ENCODE results near the gene ASCL5.

Gene ASCL5

GRCh38 chr1:201094832-201095231 lies 32.2 kb downstream of the ASCL5 start:
- WGBS, 2 experiments (ENCODE audit: insufficient coverage in 2 of 2), result 80 to 100% methylated on average over 1 of the region's 4 CpGs
- H3K27ac ChIP-seq (ENCODE audit: low read depth, low read length, severe bottlenecking), result no peak overlapping the region
- no peaks in the 10 kb centered on the region for H3K4me1 ChIP-seq (ENCODE audit: control insufficient read depth, insufficient read depth, low read length, poor library complexity, severe bottlenecking)
- no peak overlapping the region for H3K4me3 ChIP-seq (ENCODE audit: extremely low read depth, insufficient read depth, low read length, poor library complexity, severe bottlenecking)
- H3K9me3 ChIP-seq (ENCODE audit: control insufficient read depth, low read length), result no peaks in the 10 kb centered on the region
- no peaks in the 10 kb centered on the region for H3K36me3 ChIP-seq (ENCODE audit: control insufficient read depth, insufficient read depth, low read length)

GRCh38 chr1:201093962-201094361 lies 33.0 kb downstream of the ASCL5 start:
- Histone ChIP-seq H3K27ac (ENCODE audit: low read depth, low read length, severe bottlenecking) (no peak overlapping the region), H3K9me3 (ENCODE audit: control insufficient read depth, low read length) (no peaks in the 10 kb centered on the region), H3K36me3 (ENCODE audit: control insufficient read depth, insufficient read depth, low read length) (no peaks in the 10 kb centered on the region), H3K4me1 (ENCODE audit: control insufficient read depth, insufficient read depth, low read length, poor library complexity, severe bottlenecking) (no peaks in the 10 kb centered on the region), H3K4me3 (ENCODE audit: extremely low read depth, insufficient read depth, low read length, poor library complexity, severe bottlenecking) (no peak overlapping the region)
- WGBS, 2 experiments (ENCODE audit: insufficient coverage in 2 of 2), result 67 to 78% methylated on average over 6 to 7 of the region's 7 CpGs

GRCh38 chr1:201093561-201093960 lies 33.4 kb downstream of the ASCL5 start:
- no peaks in the 10 kb centered on the region for H3K36me3 ChIP-seq (ENCODE audit: control insufficient read depth, insufficient read depth, low read length)
- no peak overlapping the region for H3K27ac ChIP-seq (ENCODE audit: low read depth, low read length, severe bottlenecking)
- H3K4me3 ChIP-seq (ENCODE audit: extremely low read depth, insufficient read depth, low read length, poor library complexity, severe bottlenecking), result no peak overlapping the region
- WGBS, 2 experiments (ENCODE audit: insufficient coverage in 2 of 2), result 95 to 99% methylated on average over 4 to 5 of the region's 7 CpGs
- H3K9me3 ChIP-seq (ENCODE audit: control insufficient read depth, low read length), result no peaks in the 10 kb centered on the region
- no peaks in the 10 kb centered on the region for H3K4me1 ChIP-seq (ENCODE audit: control insufficient read depth, insufficient read depth, low read length, poor library complexity, severe bottlenecking)

- WGBS, 2 experiments (ENCODE audit: insufficient coverage in 2 of 2), result 89 to 96% methylated on average over 3 of the region's 3 CpGs
- H3K4me3 ChIP-seq (ENCODE audit: extremely low read depth, insufficient read depth, low read length, poor library complexity, severe bottlenecking), result no peak overlapping the region
- H3K27ac ChIP-seq (ENCODE audit: low read depth, low read length, severe bottlenecking), result no peak overlapping the region
- no peaks in the 10 kb centered on the region for H3K9me3 ChIP-seq (ENCODE audit: control insufficient read depth, low read length)
- peaks cover under 1% of the 10 kb centered on the region for H3K4me1 ChIP-seq (ENCODE audit: control insufficient read depth, insufficient read depth, low read length, poor library complexity, severe bottlenecking)
- no peaks in the 10 kb centered on the region for H3K36me3 ChIP-seq (ENCODE audit: control insufficient read depth, insufficient read depth, low read length)
Measured at GRCh38 chr1:201092738-201093137, 34.2 kb downstream of the ASCL5 start.

GRCh38 chr1:201091256-201091655 lies 35.7 kb downstream of the ASCL5 start:
- WGBS, 2 experiments (ENCODE audit: insufficient coverage in 2 of 2), result 90 to 91% methylated on average over 2 of the region's 4 CpGs
- Histone ChIP-seq H3K9me3 (ENCODE audit: control insufficient read depth, low read length) (no peaks in the 10 kb centered on the region), H3K4me1 (ENCODE audit: control insufficient read depth, insufficient read depth, low read length, poor library complexity, severe bottlenecking) (peaks cover 5% of the 10 kb centered on the region), H3K27ac (ENCODE audit: low read depth, low read length, severe bottlenecking) (no peak overlapping the region), H3K36me3 (ENCODE audit: control insufficient read depth, insufficient read depth, low read length) (no peaks in the 10 kb centered on the region), H3K4me3 (ENCODE audit: extremely low read depth, insufficient read depth, low read length, poor library complexity, severe bottlenecking) (no peak overlapping the region)

- Histone ChIP-seq H3K4me1 (ENCODE audit: control insufficient read depth, insufficient read depth, low read length, poor library complexity, severe bottlenecking) (peaks cover 5% of the 10 kb centered on the region), H3K9me3 (ENCODE audit: control insufficient read depth, low read length) (no peaks in the 10 kb centered on the region), H3K4me3 (ENCODE audit: extremely low read depth, insufficient read depth, low read length, poor library complexity, severe bottlenecking) (no peak overlapping the region), H3K36me3 (ENCODE audit: control insufficient read depth, insufficient read depth, low read length) (no peaks in the 10 kb centered on the region), H3K27ac (ENCODE audit: low read depth, low read length, severe bottlenecking) (no peak overlapping the region)
- WGBS, 2 experiments (ENCODE audit: insufficient coverage in 2 of 2), result 100% methylated on average over 2 to 3 of the region's 4 CpGs
Measured at GRCh38 chr1:201090541-201090940, 36.4 kb downstream of the ASCL5 start.

- peaks cover 5% of the 10 kb centered on the region for H3K4me1 ChIP-seq (ENCODE audit: control insufficient read depth, insufficient read depth, low read length, poor library complexity, severe bottlenecking)
- 61 to 73% methylated on average over 5 of the region's 5 CpGs for WGBS, 2 experiments (ENCODE audit: insufficient coverage in 2 of 2)
- H3K27ac ChIP-seq (ENCODE audit: low read depth, low read length, severe bottlenecking), result no peak overlapping the region
Measured at GRCh38 chr1:201089596-201089995, 37.4 kb downstream of the ASCL5 start.

GRCh38 chr1:201088901-201089525 lies 38.0 kb downstream of the ASCL5 start:
- Histone ChIP-seq H3K4me1 (ENCODE audit: control insufficient read depth, insufficient read depth, low read length, poor library complexity, severe bottlenecking) (peaks cover 5% of the 10 kb centered on the region), H3K36me3 (ENCODE audit: control insufficient read depth, insufficient read depth, low read length) (no peaks in the 10 kb centered on the region), H3K9me3 (ENCODE audit: control insufficient read depth, low read length) (no peaks in the 10 kb centered on the region), H3K4me3 (ENCODE audit: extremely low read depth, insufficient read depth, low read length, poor library complexity, severe bottlenecking) (no peak overlapping the region), H3K27ac (ENCODE audit: low read depth, low read length, severe bottlenecking) (no peak overlapping the region)
- 95% methylated on average over 17 of the region's 19 CpGs for WGBS, 2 experiments (ENCODE audit: insufficient coverage in 2 of 2)

More at GRCh38 chr1:201089596-201089995, 37.4 kb downstream of the ASCL5 start:
- no peak overlapping the region for H3K4me3 ChIP-seq (ENCODE audit: extremely low read depth, insufficient read depth, low read length, poor library complexity, severe bottlenecking)
- H3K36me3 ChIP-seq (ENCODE audit: control insufficient read depth, insufficient read depth, low read length), result no peaks in the 10 kb centered on the region
- H3K9me3 ChIP-seq (ENCODE audit: control insufficient read depth, low read length), result no peaks in the 10 kb centered on the region

- no CpG with 5 or more reads among the region's 4 CpGs for WGBS, 2 experiments (ENCODE audit: insufficient coverage in 2 of 2)
- Histone ChIP-seq H3K27ac (ENCODE audit: low read depth, low read length, severe bottlenecking) (no peak overlapping the region), H3K4me1 (ENCODE audit: control insufficient read depth, insufficient read depth, low read length, poor library complexity, severe bottlenecking) (peaks cover 5% of the 10 kb centered on the region)
Measured at GRCh38 chr1:201088395-201088794, 38.6 kb downstream of the ASCL5 start.

GRCh38 chr1:201085902-201086735 lies 40.9 kb downstream of the ASCL5 start:
- peaks cover 5% of the 10 kb centered on the region for H3K4me1 ChIP-seq (ENCODE audit: control insufficient read depth, insufficient read depth, low read length, poor library complexity, severe bottlenecking)
- WGBS, 2 experiments (ENCODE audit: insufficient coverage in 2 of 2), result 65 to 69% methylated on average over 7 to 9 of the region's 12 CpGs
- H3K36me3 ChIP-seq (ENCODE audit: control insufficient read depth, insufficient read depth, low read length), result no peaks in the 10 kb centered on the region
- no peaks in the 10 kb centered on the region for H3K9me3 ChIP-seq (ENCODE audit: control insufficient read depth, low read length)
- no peak overlapping the region for H3K4me3 ChIP-seq (ENCODE audit: extremely low read depth, insufficient read depth, low read length, poor library complexity, severe bottlenecking)
- no peak overlapping the region for H3K27ac ChIP-seq (ENCODE audit: low read depth, low read length, severe bottlenecking)

More at GRCh38 chr1:201088395-201088794, 38.6 kb downstream of the ASCL5 start:
- Histone ChIP-seq H3K36me3 (ENCODE audit: control insufficient read depth, insufficient read depth, low read length) (no peaks in the 10 kb centered on the region), H3K9me3 (ENCODE audit: control insufficient read depth, low read length) (no peaks in the 10 kb centered on the region), H3K4me3 (ENCODE audit: extremely low read depth, insufficient read depth, low read length, poor library complexity, severe bottlenecking) (no peak overlapping the region)

GRCh38 chr1:201084295-201084694 lies 42.7 kb downstream of the ASCL5 start:
- Histone ChIP-seq H3K27ac (ENCODE audit: low read depth, low read length, severe bottlenecking) (no peak overlapping the region), H3K4me3 (ENCODE audit: extremely low read depth, insufficient read depth, low read length, poor library complexity, severe bottlenecking) (no peak overlapping the region), H3K36me3 (ENCODE audit: control insufficient read depth, insufficient read depth, low read length) (no peaks in the 10 kb centered on the region), H3K9me3 (ENCODE audit: control insufficient read depth, low read length) (no peaks in the 10 kb centered on the region), H3K4me1 (ENCODE audit: control insufficient read depth, insufficient read depth, low read length, poor library complexity, severe bottlenecking) (peaks cover 5% of the 10 kb centered on the region)
- WGBS, 2 experiments (ENCODE audit: insufficient coverage in 2 of 2), result 86 to 90% methylated on average over 4 to 5 of the region's 6 CpGs

Measured in mesodermal cell (in vitro differentiated cells).